Non-pigmented ciliary epithelial cell (primary cell): ENCODE measurements around the gene WBP2.
"Not testable (repeated sequence)": the region's sequence is repeated elsewhere in the genome, so short reads cannot be mapped to it uniquely, and the experiment has no call there.

Experiments
- DNase-seq: peaks from one replicate; pipeline ENCODE4 v3.0.0-alpha.2; 2010; ENCODE audit warnings: low read depth

WBP2 gene

DNA sequence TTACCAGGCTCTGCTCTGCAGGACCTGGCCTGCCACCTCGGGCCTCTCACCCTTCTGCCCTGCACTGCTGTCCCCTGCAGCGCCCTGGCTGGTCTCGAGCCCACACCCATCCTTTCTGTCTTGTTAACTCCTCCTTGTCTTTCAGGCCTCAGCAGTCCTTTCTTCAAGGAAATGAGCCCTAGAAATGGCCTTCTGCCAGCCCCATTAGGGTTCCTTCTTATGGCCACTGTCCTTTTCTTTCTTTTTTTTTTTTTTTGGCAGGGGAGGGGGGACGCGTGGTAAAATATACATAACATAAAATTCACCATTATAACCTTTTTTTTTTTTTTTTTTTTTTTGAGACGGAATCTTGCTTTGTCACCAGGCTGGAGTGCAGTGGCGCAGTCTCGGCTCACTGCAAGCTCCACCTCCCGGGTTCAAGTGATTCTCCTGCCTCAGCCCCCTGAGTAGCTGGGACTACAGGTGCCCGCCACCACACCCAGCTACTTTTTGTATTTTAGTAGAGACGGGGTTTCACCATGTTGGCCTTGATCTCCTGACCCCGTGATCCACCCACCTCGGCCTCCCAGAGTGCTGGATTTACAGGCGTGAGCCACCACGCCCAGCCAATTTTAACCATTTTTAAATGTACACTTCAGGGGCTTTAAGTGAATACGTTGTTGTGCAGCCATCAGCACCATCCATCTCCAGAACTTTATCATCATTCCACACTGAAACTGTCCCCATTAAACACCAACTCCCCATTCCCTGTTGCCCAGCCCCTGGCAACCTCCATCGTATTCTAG is 10.5 kb upstream of the WBP2 start:
- DNase-seq = not testable (repeated sequence)

DNA sequence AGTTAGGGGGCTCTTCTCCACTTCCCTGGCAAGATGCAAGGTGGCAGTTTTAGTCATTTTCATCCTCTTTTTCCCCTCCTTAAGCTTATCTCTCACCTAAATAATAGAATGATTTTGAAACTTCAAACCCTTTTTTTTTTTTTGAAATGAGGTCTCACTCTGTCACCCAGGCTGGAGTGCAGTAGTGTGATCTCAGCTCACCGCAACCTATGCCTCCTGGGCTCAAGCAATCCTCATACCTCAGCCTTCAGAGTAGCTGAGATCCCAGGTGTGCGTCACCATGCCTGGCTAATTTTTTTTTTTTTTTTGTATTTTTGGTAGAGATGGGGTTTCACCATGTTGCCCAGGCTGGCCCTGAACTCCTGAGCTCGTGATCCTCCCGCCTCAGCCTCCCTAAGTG is 9.8 kb upstream of the WBP2 start:
- DNase-seq = not testable (repeated sequence)

DNA sequence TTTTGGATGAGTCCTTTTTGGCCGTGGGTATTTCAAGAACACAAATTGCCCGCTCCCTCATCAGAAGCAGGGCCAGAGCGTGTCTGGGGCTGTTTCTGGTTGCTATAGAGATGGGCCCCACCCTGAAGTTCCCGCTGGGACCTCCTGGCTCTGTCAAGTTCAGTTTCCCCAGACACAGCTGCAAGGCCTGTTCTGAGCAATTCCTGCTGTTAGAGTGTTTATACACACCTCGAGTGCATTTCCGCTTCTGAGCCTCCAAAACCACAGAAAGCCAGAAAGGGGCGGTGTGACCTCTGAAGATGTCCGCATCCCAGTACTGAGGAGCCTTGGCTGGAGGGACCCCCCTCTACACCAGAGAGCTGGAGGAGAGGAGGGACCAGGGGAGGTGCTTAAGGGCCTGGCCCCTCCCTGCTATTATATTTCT is 9.3 kb upstream of the WBP2 start:
- DNase-seq = no peak

GRCh38 chr17:75861927-75862317 is 6.8 kb upstream of the WBP2 start:
- DNase-seq = no peak

DNA sequence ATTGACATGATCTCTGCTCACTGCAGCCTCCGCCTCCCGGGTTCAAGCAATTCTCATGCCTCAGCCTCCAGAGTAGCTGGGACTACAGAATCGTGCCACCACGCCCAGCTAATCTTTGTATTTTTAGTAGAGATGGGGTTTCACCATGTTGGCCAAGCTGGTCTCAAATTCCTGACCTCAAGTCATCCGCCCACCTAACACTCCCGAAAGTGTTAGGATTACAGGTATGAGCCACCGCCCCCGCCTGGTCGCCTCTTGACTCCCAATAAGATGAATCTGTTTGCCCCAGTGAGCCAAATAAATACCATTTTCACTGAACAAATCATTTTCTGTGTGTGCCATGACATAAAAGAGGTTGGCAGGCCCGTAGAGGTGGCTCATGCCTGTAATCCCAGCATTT is 4.2 kb upstream of the WBP2 start:
- not testable (repeated sequence) for DNase-seq

GRCh38 chr17:75856062-75856756 is 1.1 kb upstream of the WBP2 start:
- DNase-seq = no peak

DNA sequence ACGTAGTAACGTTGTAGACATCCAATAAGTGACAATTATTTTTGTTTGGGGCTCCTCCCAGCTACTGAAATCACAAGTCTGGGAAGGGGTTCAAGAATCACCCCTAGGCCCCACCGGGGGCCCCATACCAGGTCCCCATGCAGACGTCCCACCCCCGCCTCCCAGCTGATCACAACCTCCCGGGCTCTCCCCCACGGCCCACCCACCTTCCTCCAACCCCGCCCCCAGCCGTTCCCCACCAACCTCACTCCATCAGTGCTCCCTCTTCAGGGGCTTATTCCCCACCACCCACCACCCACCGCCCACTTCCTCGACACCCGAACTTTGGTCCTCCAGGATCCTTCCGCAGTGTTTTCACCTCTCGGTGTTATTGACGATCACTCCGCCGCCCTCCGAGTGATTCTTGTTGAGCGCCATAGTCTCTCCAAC is 240 bp downstream of the WBP2 start:
- no peak for DNase-seq

GRCh38 chr17:75854101-75854748 is 910 bp downstream of the WBP2 start:
- no peak for DNase-seq

- no peak for DNase-seq
Measured at GRCh38 chr17:75853433-75853832, 1.7 kb downstream of the WBP2 start.

DNA sequence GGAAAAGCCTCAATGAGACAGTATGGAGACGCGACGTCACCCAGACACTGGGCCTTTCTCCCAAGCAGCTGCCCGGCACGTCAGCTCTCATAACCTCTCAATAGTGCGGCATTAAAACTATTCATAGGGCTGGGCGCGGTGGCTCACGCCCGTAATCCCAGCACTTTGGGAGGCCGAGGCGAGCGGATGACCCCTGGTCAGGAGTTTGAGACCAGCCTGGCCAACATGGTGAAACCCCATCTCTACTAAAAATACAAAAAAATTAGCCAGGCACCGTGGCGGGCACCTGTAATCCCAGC is 3.5 kb downstream of the WBP2 start:
- DNase-seq = not testable (repeated sequence)

GRCh38 chr17:75850928-75851692 is 4.0 kb downstream of the WBP2 start:
- no peak for DNase-seq

DNA sequence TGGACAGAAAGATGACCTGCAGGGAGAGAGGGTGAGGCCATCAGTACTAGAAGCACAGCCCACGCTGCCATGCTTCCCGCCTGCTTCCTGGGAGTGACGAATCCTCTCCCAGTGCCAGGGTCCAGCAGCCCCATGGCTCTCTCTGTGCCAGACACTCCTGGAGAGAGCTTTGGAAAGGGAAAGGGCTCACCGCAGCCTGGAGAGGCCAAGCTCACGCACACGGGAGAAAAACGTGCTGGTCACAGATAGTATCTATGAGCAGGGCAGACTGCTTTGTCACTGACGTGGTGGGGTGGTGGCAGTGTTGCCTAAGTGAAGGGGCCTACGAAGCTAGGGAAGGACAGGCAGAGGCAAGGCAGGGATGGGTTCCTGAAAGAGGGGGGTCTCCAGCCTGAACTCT is 5.4 kb downstream of the WBP2 start:
- DNase-seq = no peak

DNA sequence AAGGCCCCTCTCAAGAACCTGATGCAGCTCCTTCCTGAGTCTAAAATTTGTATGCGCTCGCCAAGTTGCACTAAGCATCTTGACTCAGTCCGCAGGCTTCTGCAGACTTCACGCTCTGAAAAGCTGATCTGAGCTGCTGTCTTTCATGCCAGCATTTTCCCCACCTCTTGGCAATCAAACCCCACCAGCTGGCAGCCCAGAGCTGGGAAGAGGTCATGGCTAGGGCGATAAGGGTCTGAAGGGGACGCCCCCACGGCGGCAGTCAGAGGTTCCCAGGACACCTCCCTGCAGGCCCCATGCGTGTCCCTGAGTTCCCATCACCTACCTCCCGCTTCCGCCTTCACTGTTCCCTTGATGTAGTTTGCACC is 5.9 kb downstream of the WBP2 start:
- no peak for DNase-seq

DNA sequence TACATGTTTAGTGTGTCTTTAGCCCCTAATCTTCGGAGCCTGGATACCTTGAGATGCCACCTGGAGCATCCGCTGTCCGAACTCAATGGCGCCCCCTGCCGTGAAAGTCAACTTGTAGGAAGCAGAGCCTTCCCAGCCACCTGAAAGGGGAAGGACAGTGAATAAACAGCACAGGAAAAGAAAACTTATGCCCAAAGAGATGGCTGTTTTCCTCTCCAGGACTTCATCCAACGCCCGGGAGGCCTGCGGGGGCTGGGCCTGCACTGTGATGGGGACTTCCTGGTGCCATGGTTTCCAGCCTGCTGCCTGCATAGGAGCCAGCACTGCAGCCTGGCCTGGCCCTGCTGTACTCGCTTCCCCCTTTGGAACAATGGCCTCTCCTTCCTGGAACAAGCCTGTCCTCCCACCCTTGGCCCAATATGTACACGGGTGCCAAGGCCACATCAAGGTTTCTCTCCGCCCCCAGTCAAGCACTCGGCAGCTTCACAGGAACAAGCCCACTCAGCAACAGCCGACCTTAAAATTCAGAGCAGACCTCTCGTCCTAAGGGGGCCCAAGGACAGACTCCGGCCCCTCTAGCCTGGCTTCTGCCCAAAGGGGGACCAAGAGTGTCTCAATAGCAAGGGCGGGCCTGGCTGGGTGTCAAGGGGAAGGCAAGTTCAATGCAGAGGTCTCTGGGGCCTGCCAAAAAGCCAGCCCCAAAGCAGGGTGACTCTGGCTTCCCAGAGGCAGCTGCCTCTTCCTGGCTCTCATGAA is 6.4 kb downstream of the WBP2 start:
- no peak for DNase-seq

- no peak for DNase-seq
Measured at GRCh38 chr17:75847614-75848522, 7.3 kb downstream of the WBP2 start.

- no peak for DNase-seq
Measured at GRCh38 chr17:75846692-75847613, 8.2 kb downstream of the WBP2 start.

DNA sequence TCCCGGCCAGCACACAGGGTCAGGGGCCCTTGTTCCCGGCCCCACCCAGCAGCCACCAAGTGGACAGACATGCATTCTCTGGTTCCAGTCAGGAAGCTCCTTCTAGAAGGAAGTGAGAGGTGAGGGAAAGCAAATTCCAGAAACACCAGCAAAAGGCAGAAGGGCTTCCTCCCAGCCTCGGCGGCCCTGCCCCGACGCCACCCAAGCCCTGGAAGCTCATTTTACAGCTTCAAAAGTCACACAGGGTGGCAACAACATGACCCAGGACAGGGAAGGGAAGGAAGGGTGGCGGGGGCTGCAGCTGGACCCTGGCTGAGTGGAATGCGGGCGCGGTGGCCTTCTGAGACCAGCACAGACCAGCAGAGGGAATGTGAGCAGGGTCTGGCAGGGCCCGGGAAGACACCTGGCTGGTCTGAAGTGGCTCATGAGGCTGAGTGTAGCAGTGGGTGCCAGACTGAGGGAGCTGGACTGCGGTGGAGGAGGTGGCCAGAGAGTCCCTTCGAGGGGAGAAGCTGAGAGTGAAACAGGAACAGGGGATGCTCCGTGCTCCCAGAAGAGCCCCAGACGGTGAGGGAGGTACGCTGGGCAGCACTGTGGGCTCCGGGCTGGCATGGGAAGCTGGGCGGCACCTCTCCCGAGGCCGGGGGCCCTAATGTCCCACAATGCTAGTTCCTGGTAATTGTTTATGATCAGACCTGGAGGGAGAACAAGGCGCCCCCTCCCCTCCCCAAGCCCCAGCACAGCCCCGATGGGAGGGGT is 9.0 kb downstream of the WBP2 start:
- DNase-seq = no peak

DNA sequence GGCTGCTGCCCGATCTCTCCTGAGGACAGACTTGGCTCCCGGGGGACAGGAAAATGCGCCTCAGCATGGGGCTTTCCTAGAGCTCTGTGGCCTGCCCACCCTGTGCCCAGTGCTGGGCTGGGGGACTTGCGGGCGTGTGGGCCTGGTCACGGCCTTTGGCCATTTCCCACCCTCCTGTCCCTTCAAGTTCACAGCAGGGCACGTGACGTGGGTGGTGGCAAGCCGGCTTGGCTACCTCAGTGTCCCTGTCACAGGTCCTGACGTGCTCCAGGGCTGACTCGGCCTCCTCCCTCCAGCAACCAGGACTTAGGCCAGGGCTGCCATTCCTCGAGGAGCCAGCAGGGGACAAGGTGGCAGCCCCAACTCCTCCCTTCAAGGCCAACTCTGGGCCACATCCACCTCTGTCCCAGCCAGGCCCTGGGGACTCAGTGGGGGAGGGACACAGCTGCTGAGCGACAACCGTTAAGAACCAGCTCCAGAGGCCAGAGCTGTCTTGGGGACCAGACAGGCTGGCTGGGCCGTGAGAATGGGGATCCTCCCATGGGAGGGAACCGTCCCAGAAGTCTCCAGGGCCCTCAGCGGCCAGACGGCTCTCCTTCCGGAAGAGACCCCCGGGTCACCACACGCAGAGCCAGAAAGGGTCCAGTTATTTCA is 9.9 kb downstream of the WBP2 start:
- no peak for DNase-seq
